HG03457 (cell line): ENCODE data around the gene RELN.
"Not testable (repeated sequence)": the region's sequence is repeated elsewhere in the genome, so short reads cannot be mapped to it uniquely, and the experiment has no call there.

Source experiments
- ATAC-seq: cut with Tn5 transposase; IDR thresholded peaks from one replicate; pipeline ENCODE4 v1.9.1; 2021; ENCODE audit warnings: moderate number of reproducible peaks; ENCODE audit not compliant: unreplicated experiment

The RELN gene

DNA sequence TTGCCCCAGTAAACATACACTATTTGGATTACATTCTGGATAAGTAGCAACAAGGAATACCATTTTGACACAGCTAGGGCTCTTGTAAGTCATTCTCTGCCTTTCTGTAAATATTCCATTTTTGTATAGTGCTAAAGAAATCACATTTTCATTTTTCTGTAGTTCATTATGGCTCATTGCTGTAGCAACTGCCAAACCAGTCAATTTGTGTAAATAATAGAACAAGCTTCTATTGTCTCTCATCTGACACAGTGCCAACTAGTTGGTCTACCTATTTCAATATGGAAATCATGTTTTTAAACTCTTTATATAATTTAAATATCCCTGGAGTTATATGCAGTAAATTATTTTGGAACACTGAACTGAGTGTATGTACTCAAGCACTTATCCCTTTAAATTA, 193.7 kb downstream of the RELN start:
- no peak for ATAC-seq

- ATAC-seq, result no peak
These were observed 194.4 kb downstream of the RELN start for GRCh38 chr7:103795107-103795506.

DNA sequence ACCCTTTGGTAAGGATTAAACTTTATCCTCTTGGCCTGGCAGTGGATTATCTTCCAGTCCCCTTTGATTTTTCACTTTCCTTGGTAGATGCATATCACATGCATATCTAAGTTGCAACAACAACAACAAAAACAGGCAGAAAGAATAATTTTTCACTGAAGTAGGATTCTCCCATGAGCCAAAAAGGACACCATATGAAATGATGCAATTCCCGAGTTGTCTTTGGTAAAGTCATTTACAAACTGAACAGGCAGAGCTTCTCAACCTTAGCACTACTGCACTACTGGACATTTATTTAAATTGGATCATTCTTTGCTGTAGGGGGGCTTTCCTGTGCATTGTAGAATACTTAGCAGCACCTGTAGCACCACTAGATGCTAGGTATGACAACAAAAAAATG, 195.0 kb downstream of the RELN start:
- ATAC-seq, result no peak

DNA sequence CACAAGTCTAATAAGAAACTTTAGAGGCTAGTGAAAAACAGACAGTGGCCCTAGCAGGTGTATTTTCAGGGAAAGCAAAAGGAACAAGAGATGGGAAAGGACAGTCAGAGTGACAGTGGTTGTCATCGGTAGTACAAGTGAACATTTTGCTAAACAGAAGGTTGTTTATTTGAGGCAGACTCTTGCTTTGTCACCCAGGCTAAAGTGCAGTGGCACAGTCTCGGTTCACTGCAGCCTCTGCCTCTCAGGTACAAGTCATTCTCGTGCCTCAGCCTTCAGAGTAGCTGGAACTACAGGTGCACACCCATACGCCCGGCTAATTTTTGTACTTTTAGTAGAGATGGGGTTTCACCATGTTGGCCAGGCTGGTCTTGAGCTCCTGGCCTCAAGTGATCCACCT, 195.8 kb downstream of the RELN start:
- no peak for ATAC-seq

DNA sequence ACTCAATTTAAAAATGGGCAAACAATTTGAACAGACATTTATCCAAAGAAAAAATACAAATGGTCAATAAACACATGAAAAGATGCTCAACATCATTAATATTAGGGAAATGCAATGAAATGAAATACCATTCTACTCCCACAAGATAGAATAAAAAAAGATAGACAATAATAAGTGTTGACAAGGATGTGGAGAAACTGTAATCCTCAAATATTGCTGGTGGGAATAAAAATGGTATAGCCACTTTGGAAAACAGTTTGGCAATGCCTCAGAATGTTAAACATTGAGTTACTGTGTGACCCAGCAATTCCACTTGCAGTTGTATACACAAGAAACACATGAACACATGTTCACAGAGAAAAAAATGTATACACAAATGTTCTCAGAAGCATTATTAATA, 197.6 kb downstream of the RELN start:
- no peak for ATAC-seq

DNA sequence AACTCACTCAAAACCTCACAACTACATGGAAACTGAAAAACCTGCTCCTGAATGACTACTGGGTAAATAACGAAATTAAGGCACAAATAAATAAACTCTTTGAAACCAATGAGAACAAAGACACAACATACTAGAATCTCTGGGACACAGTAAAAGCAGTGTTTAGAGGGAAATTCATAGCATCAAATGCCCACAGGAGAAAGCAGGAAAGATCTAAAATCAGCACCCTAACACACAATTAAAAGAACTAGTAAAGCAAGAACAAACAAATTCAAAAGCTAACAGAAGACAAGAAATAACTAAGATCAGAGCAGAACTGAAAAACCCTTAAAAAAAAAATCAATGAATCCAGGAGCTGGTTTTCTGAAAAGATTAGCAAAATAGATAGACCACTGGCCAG, 202.4 kb downstream of the RELN start:
- not testable (repeated sequence) for ATAC-seq

GRCh38 chr7:103784646-103785286, 204.7 kb downstream of the RELN start:
- no peak for ATAC-seq

- no peak for ATAC-seq
These were observed 208.0 kb downstream of the RELN start for GRCh38 chr7:103781409-103781808.

DNA sequence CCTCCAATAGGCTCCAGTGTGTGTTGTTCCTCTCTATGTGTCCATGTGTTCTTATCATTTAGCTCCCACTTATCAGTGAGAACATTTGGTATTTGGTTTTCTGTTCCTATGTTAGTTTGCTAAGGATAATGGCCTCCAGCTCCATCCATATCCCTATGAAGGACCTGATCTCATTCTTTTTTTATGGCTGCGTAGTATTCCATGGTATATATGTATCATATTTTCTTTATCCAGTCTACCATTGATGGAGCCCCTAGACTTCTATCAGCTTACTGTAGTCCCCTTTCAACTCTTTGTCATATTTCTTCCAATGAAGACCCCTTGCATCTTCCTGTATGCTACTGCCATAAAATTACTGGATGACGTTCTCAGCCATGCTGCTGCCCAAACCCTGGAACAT, 208.9 kb downstream of the RELN start:
- not testable (repeated sequence) for ATAC-seq

DNA sequence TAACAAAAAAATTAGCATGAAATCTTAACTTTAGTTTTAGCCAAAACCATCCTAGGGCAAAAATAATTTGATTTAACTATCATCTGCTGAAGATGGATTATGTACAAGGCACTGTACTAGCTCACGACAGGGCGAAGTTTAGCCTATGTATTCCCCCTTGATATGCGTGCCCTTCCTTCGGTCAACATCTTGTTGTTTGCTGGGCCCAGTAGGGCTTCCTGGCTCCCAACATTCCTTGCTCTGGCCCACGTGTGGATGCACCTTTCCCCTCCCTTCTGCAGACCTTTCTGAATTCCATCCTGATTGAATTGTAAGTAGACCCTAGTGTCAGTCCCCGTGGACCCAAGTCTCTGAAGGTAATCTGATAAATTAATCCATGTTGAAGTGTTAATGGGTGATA, 212.0 kb downstream of the RELN start:
- ATAC-seq, result no peak

- ATAC-seq, result no peak
These were observed 215.7 kb downstream of the RELN start for GRCh38 chr7:103773726-103774125.

- ATAC-seq, result no peak
These were observed 217.2 kb downstream of the RELN start for GRCh38 chr7:103772171-103772773.

DNA sequence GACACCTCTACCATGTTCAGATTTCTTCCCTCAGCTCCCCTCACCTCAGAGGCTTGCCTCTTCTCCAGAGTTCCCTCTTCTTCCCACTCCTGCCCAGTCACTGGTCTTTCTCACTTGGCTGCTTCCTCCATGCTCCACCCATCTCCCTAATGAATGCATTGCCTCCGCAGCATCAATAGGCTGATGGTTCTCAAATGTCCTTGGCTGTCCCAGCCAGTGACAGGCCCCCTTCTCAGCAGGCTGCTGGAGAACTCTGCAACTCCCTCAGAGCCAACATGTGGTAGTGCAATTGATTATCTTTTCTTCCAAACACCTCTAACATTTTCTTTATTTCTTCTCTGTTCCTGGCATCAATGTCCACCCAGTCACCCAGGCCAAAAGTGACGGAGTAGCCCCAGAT, 218.2 kb downstream of the RELN start:
- no peak for ATAC-seq

GRCh38 chr7:103766660-103767059, 222.8 kb downstream of the RELN start:
- no peak for ATAC-seq

GRCh38 chr7:103765901-103766300, 223.6 kb downstream of the RELN start:
- ATAC-seq, result no peak

GRCh38 chr7:103764901-103765300, 224.6 kb downstream of the RELN start:
- no peak for ATAC-seq

DNA sequence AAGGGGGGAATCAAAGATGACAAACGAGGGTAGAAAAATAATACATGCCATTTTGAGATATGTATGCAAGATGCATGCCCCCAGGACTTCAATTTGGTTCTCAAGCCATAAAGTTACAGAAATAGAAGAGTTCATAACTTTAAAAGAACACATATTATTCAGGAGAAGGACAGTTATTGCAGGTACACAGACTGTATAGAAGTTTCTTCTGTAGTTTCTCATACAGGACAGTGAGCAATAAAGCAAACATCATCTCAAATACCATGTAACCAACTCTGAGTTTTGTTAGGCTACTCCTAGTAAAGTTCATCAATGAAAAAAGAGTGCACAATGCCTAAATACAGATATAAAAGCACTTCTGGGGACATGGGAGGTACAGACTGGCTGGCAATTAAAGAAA, 226.6 kb downstream of the RELN start:
- ATAC-seq, result no peak

- no peak for ATAC-seq
These were observed 227.2 kb downstream of the RELN start for GRCh38 chr7:103762065-103762760.

DNA sequence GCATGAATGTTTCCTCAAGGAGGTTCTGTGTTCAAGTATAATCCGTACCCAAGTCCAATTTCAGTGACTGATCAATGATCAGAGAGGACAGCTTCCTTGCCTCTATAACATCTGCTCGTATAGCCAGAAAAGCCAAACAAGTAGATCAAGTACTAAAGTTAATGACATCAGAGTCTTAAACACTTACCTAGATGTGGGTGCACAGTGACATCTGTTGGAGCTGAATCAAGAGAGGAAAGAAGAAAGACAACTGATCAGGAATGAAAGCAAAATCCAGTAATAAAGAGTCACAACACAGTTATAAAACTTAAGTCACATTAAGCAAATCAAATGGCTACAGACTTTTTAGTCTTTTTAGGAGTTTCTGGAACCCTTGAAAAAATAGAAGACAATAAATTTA, 236.5 kb downstream of the RELN start:
- ATAC-seq, result no peak

DNA sequence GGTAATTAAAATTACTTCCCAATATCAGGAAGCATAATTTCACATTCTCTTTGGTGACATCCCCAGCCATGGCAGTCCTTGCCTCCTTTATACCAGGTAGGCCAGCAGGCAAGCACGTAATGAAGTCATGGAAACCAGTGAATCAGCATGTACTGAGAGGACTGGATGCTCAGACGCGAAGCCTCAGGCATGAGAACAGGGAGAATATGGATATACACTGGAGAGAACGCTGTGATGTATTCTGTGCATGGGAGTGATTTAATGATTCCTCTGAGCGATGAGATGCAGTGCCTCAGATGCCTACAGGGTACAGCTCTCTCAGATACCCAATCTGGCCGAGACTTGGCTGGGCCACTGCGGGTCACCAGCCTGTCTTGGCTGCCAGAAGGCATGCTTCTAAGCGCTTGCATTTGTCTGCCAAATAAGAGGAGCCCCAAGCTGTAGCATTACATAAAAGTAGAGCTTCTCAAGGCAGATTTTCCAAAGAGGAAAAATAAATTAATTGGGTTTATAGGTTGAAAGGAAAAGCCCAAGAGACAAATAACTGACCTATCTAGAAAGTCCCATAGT, 238.1 kb downstream of the RELN start:
- ATAC-seq, result no peak

GRCh38 chr7:103748680-103749079, 240.8 kb downstream of the RELN start:
- no peak for ATAC-seq

GRCh38 chr7:103735377-103735776, 254.1 kb downstream of the RELN start:
- no peak for ATAC-seq
